Measurements from ENCODE around the gene GAL3ST1.
"Not testable (repeated sequence)": the region's sequence is repeated elsewhere in the genome, so short reads cannot be mapped to it uniquely, and the experiment has no call there.

GAL3ST1 gene

GRCh38 chr22:30574095-30574981 lies at the start of gene GAL3ST1:
GAL3ST1 (minus strand) TSS chr22:30574665; CDS start chr22:30557392, 17,273 bp downstream.
- H3K27me3 ChIP-seq (ENCODE audit: insufficient read depth, low read depth, severe bottlenecking) = no peaks in the 10 kb centered on the region
- TF ChIP-seq CTCF (IDR thresholded peaks at IDR 0.05; ENCODE audit: low read depth, low read length) = no peak
- H3K4me3 ChIP-seq (ENCODE audit: low read depth, low read length) = peak within 1 kb of the TSS; percentile 48
- peaks cover 33% of the 10 kb centered on the region for H3K36me3 ChIP-seq
- peak; percentile 35 for DNase-seq
- H3K9me3 ChIP-seq (ENCODE audit: severe bottlenecking) = no peaks in the 10 kb centered on the region
- H3K27ac ChIP-seq = no peak within 1 kb of the TSS

GRCh38 chr22:30619909-30620308 lies 45.4 kb upstream of the GAL3ST1 start:
- peaks cover 34% of the 10 kb centered on the region for H3K36me3 ChIP-seq
- H3K9me3 ChIP-seq (ENCODE audit: severe bottlenecking); H3K27me3 ChIP-seq (ENCODE audit: insufficient read depth, low read depth, severe bottlenecking); H3K4me3 ChIP-seq (ENCODE audit: low read depth, low read length); H3K27ac ChIP-seq; DNase-seq: not testable (repeated sequence)

GRCh38 chr22:30617819-30618218 lies 43.4 kb upstream of the GAL3ST1 start:
- Histone ChIP-seq H3K27ac (no peak overlapping the region), H3K9me3 (ENCODE audit: severe bottlenecking) (no peaks in the 10 kb centered on the region), H3K27me3 (ENCODE audit: insufficient read depth, low read depth, severe bottlenecking) (no peaks in the 10 kb centered on the region), H3K36me3 (peaks cover 36% of the 10 kb centered on the region), H3K4me3 (ENCODE audit: low read depth, low read length) (no peak overlapping the region)
- TF ChIP-seq CTCF (IDR thresholded peaks at IDR 0.05; ENCODE audit: low read depth, low read length) = no peak
- no peak for DNase-seq

GRCh38 chr22:30615543-30615954 lies 41.1 kb upstream of the GAL3ST1 start:
- no peak overlapping the region for H3K4me3 ChIP-seq (ENCODE audit: low read depth, low read length)
- no peak for DNase-seq
- H3K27me3 ChIP-seq (ENCODE audit: insufficient read depth, low read depth, severe bottlenecking) = no peaks in the 10 kb centered on the region
- H3K9me3 ChIP-seq (ENCODE audit: severe bottlenecking) = no peaks in the 10 kb centered on the region
- no peak overlapping the region for H3K27ac ChIP-seq
- TF ChIP-seq CTCF (IDR thresholded peaks at IDR 0.05; ENCODE audit: low read depth, low read length) = no peak
- peaks cover 57% of the 10 kb centered on the region for H3K36me3 ChIP-seq

GRCh38 chr22:30614879-30615278 lies 40.4 kb upstream of the GAL3ST1 start:
- no peak for TF ChIP-seq CTCF (IDR thresholded peaks at IDR 0.05; ENCODE audit: low read depth, low read length)
- no peak overlapping the region for H3K4me3 ChIP-seq (ENCODE audit: low read depth, low read length)
- H3K27me3 ChIP-seq (ENCODE audit: insufficient read depth, low read depth, severe bottlenecking) = no peaks in the 10 kb centered on the region
- no peak for DNase-seq
- H3K9me3 ChIP-seq (ENCODE audit: severe bottlenecking) = no peaks in the 10 kb centered on the region
- H3K36me3 ChIP-seq = peaks cover 62% of the 10 kb centered on the region
- H3K27ac ChIP-seq = no peak overlapping the region

- no peak for TF ChIP-seq CTCF (IDR thresholded peaks at IDR 0.05; ENCODE audit: low read depth, low read length)
- Histone ChIP-seq H3K4me3 (ENCODE audit: low read depth, low read length) (no peak overlapping the region), H3K36me3 (peaks cover 57% of the 10 kb centered on the region)
Measured at GRCh38 chr22:30614268-30614667, 39.8 kb upstream of the GAL3ST1 start.

More at GRCh38 chr22:30614268-30614667, 39.8 kb upstream of the GAL3ST1 start:
- no peak overlapping the region for H3K27ac ChIP-seq
- no peak for DNase-seq
- no peaks in the 10 kb centered on the region for H3K9me3 ChIP-seq (ENCODE audit: severe bottlenecking)
- no peaks in the 10 kb centered on the region for H3K27me3 ChIP-seq (ENCODE audit: insufficient read depth, low read depth, severe bottlenecking)

Measured in WERI-Rb-1 (cell line).